NB4 (cell line): Measurements from ENCODE around the gene HACL1.

Source experiments
- CTCF ChIP-seq: IDR thresholded peaks from one replicate; pipeline ENCODE4 v1.5.1; 2012; ENCODE audit warnings: low read depth, low read length
- MAX ChIP-seq: IDR thresholded peaks from 2 replicates; pipeline ENCODE4 v1.6.1; 2011; ENCODE audit warnings: low read depth, low read length
- MYC ChIP-seq: IDR thresholded peaks from 2 replicates; pipeline ENCODE4 v1.6.1; 2011; ENCODE audit warnings: low read depth, low read length
- POLR2A ChIP-seq: IDR thresholded peaks from 2 replicates; pipeline ENCODE4 v1.6.1; 2011; ENCODE audit warnings: mild to moderate bottlenecking; ENCODE audit not compliant: insufficient read length; ENCODE audit errors: extremely low read depth

GRCh38 chr3:15523660-15524417 is 77.5 kb downstream of the HACL1 start:
- TF ChIP-seq CTCF (no peak), POLR2A (no peak), MAX (no peak), MYC (no peak)
